HepG2 (cell line): ENCODE measurements around the gene MTF1. TPM values are rescaled to one million over a fixed set of nuclear protein-coding genes. Genes with fewer than 3 reads are reported as not detected.

Source experiments
- ATF2 ChIP-seq: sonication (generic); formaldehyde crosslinking; IDR thresholded peaks from 2 replicates; pipeline ENCODE4 v1.4.0; 2020; ENCODE audit warnings: missing genetic modification reagents
- BCL6 ChIP-seq: IDR thresholded peaks from 2 replicates; pipeline ENCODE4 v1.6.1; 2016; ENCODE audit warnings: missing genetic modification reagents, missing compliant biosample characterization
- DMAP1 ChIP-seq: IDR thresholded peaks from 2 replicates; pipeline ENCODE4 v1.6.1; 2016
- FOXO4 ChIP-seq: sonication (generic); formaldehyde crosslinking; conservative IDR thresholded peaks from 2 replicates; pipeline ENCODE4 v1.8.1; 2023; ENCODE audit warnings: missing genetic modification reagents
- JARID2 ChIP-seq: sonication (generic); formaldehyde crosslinking; IDR thresholded peaks from 2 replicates; pipeline ENCODE4 v1.8.1; 2023; ENCODE audit warnings: missing genetic modification reagents, inconsistent platforms; ENCODE audit not compliant: insufficient replicate concordance
- MNT ChIP-seq: fragments of 450-650 bp; IDR thresholded peaks from 2 replicates; pipeline ENCODE4 v1.6.1; 2016
- NAIF1 ChIP-seq: sonication (generic); formaldehyde crosslinking; IDR thresholded peaks from 2 replicates; pipeline ENCODE4 v1.5.0; 2020; ENCODE audit warnings: mild to moderate bottlenecking, missing genetic modification reagents, borderline replicate concordance
- NFKBIZ ChIP-seq: IDR thresholded peaks from 2 replicates; pipeline ENCODE4 v1.6.1; 2018; ENCODE audit warnings: missing genetic modification reagents, missing compliant biosample characterization
- NPAS2 ChIP-seq: sonication (generic); formaldehyde crosslinking; IDR thresholded peaks from 2 replicates; pipeline ENCODE4 v1.8.0; 2022; ENCODE audit warnings: mild to moderate bottlenecking, missing genetic modification reagents, borderline replicate concordance
- POLR2AphosphoS5 ChIP-seq: IDR thresholded peaks from 2 replicates; pipeline ENCODE4 v1.6.1; 2012; ENCODE audit warnings: low read depth, low read length
- RARA ChIP-seq: IDR thresholded peaks from 2 replicates; pipeline ENCODE4 v1.6.1; 2016; ENCODE audit warnings: missing genetic modification reagents, missing compliant biosample characterization
- RFXAP ChIP-seq: sonication (generic); formaldehyde crosslinking; IDR thresholded peaks from 2 replicates; pipeline ENCODE4 v1.4.0; 2020; ENCODE audit warnings: missing genetic modification reagents, borderline replicate concordance
- SNAI1 ChIP-seq: sonication (generic); formaldehyde crosslinking; IDR thresholded peaks from 2 replicates; pipeline ENCODE4 v1.5.0; 2020; ENCODE audit warnings: mild to moderate bottlenecking, missing genetic modification reagents, borderline replicate concordance
- SNRNP70 ChIP-seq: fragments of 200-400 bp; formaldehyde crosslinking; IDR thresholded peaks from 2 replicates; pipeline ENCODE4 v1.6.1; 2017; ENCODE audit warnings: mild to moderate bottlenecking, low read depth, low read length, moderate library complexity
- SRSF4 ChIP-seq: fragments of 200-400 bp; formaldehyde crosslinking; IDR thresholded peaks from one replicate; pipeline ENCODE4 v1.6.1; 2018; ENCODE audit warnings: mild to moderate bottlenecking, low read depth, low read length, moderate library complexity; ENCODE audit not compliant: poor library complexity, severe bottlenecking
- TBL1XR1 ChIP-seq: fragments of 150-350 bp; IDR thresholded peaks from 2 replicates; pipeline ENCODE4 v1.6.1; 2014; ENCODE audit warnings: borderline replicate concordance, low read length; ENCODE audit not compliant: partially characterized antibody
- ZNF30 ChIP-seq: sonication (generic); formaldehyde crosslinking; IDR thresholded peaks from 2 replicates; pipeline ENCODE4 v1.5.0; 2020; ENCODE audit warnings: mild to moderate bottlenecking, missing genetic modification reagents
- ZNF333 ChIP-seq: sonication (generic); formaldehyde crosslinking; IDR thresholded peaks from 2 replicates; pipeline ENCODE4 v1.4.0; 2020; ENCODE audit warnings: mild to moderate bottlenecking, missing genetic modification reagents, borderline replicate concordance
- ZNF382 ChIP-seq: sonication (generic); formaldehyde crosslinking; IDR thresholded peaks from 2 replicates; pipeline ENCODE4 v1.5.0; 2020; ENCODE audit warnings: missing genetic modification reagents, mild to moderate bottlenecking, borderline replicate concordance
- ZNF431 ChIP-seq: sonication (generic); formaldehyde crosslinking; IDR thresholded peaks from 2 replicates; pipeline ENCODE4 v1.9.0; 2022; ENCODE audit warnings: missing genetic modification reagents, low read depth, mild to moderate bottlenecking, borderline replicate concordance
- ZNF660 ChIP-seq: sonication (generic); formaldehyde crosslinking; IDR thresholded peaks from 2 replicates; pipeline ENCODE4 v1.5.1; 2020; ENCODE audit warnings: mild to moderate bottlenecking, low read depth, missing genetic modification reagents, borderline replicate concordance
- ZNF781 ChIP-seq: sonication (generic); formaldehyde crosslinking; IDR thresholded peaks from 2 replicates; pipeline ENCODE4 v1.5.1; 2020; ENCODE audit warnings: borderline replicate concordance, mild to moderate bottlenecking, missing genetic modification reagents; ENCODE audit errors: not compliant biosample characterization
- ZNF841 ChIP-seq: sonication (generic); formaldehyde crosslinking; IDR thresholded peaks from 2 replicates; pipeline ENCODE4 v1.8.1; 2023; ENCODE audit warnings: missing genetic modification reagents, borderline replicate concordance
- ZSCAN21 ChIP-seq: sonication (generic); formaldehyde crosslinking; IDR thresholded peaks from 2 replicates; pipeline ENCODE4 v1.8.0; 2022; ENCODE audit warnings: mild to moderate bottlenecking, missing genetic modification reagents, moderate library complexity, borderline replicate concordance
- ZSCAN29 ChIP-seq: sonication (generic); formaldehyde crosslinking; conservative IDR thresholded peaks from 2 replicates; pipeline ENCODE4 v1.4.0; 2020; ENCODE audit warnings: mild to moderate bottlenecking, missing genetic modification reagents
- polyA plus RNA-seq, 8 experiments: library from polyadenylated mRNA; depleted of rRNA in 3 of 8; stranded (reverse) in 7 of 8; unstranded in 1 of 8; fragments of >200 nt; fragmentation: Illumina TruSeq in 4 of 8; extraction: Trizol in 4 of 8; gene quantifications; 2 replicates each; pipeline versions ENCODE4 v1.2.1 to v1.2.3, GENCODE V29; 2011 to 2016; ENCODE audit warnings: low read depth in 4 of 8, missing spikeins in 1 of 8, mixed read lengths in 1 of 8; ENCODE audit not compliant: insufficient read depth in 1 of 8
- total RNA-seq, 5 experiments: library from RNA; depleted of rRNA; stranded (reverse); fragments of >200 nt; fragmentation: Illumina TruSeq; extraction: Trizol; gene quantifications; 2 replicates each; pipeline ENCODE4 v1.2.3, GENCODE V29; 2016; ENCODE audit warnings: low read depth in 1 of 5

Gene MTF1
- total and polyA plus RNA-seq, 2 of the 13 experiments (the other 11 are each of a cell fraction or from before 2014, with no cell fraction given): 2.4 to 3.3 TPM

- TF ChIP-seq POLR2AphosphoS5: 0 out of 2 replicates have a peak, but pooled peaks have one; percentile 26
- no peak for TF ChIP-seq ZNF30 (CRISPR knock-in tag)
- TF ChIP-seq SRSF4: no peak
- no peak for TF ChIP-seq NAIF1
- TF ChIP-seq SNRNP70: no peak
- peak; percentile 49; the same call in 1 of the 2 replicates for TF ChIP-seq DMAP1 (CRISPR knock-in tag)
- TF ChIP-seq RARA (CRISPR knock-in tag): no peak
- TF ChIP-seq ZSCAN29 (CRISPR knock-in tag): no peak
- no peak for TF ChIP-seq NPAS2 (CRISPR knock-in tag)
- TF ChIP-seq ZNF841: peak; percentile 61; the same call in 1 of the 2 replicates
- TF ChIP-seq MNT: no peak
- peak; percentile 53; the same call in 1 of the 2 replicates for TF ChIP-seq ZNF431 (CRISPR knock-in tag)
- no peak for TF ChIP-seq JARID2
- TF ChIP-seq ATF2 (CRISPR knock-in tag): no peak
- no peak for TF ChIP-seq NFKBIZ (CRISPR knock-in tag)
- no peak for TF ChIP-seq SNAI1 (CRISPR knock-in tag)
- no peak for TF ChIP-seq ZNF382 (CRISPR knock-in tag)
- TF ChIP-seq BCL6 (CRISPR knock-in tag): no peak
- TF ChIP-seq ZNF781 (CRISPR knock-in tag): no peak
- no peak for TF ChIP-seq TBL1XR1
- TF ChIP-seq RFXAP (CRISPR knock-in tag): peak; percentile 63; the same call in 1 of the 2 replicates
- TF ChIP-seq ZNF333 (CRISPR knock-in tag): no peak
- no peak for TF ChIP-seq FOXO4 (CRISPR knock-in tag)
- no peak; the same call in 1 of the 2 replicates for TF ChIP-seq ZSCAN21 (CRISPR knock-in tag)
- no peak for TF ChIP-seq ZNF660 (CRISPR knock-in tag)
Observed at GRCh38 chr1:37793773-37794371, 65.5 kb downstream of the MTF1 start, which contains the start of gene MANEAL (continued).
